Activated CD4-positive, alpha-beta T cell treated with anti-CD3 and anti-CD28 coated beads, Interleukin-2, amount 50 U/mL, for 48 hours (primary cell): Measurements from ENCODE around the gene TDRD7.

Source experiments
- DNase-seq, 2 experiments: peaks; one replicate each; pipeline ENCODE4 v3.0.0-alpha.2; 2020

The TDRD7 gene

DNA sequence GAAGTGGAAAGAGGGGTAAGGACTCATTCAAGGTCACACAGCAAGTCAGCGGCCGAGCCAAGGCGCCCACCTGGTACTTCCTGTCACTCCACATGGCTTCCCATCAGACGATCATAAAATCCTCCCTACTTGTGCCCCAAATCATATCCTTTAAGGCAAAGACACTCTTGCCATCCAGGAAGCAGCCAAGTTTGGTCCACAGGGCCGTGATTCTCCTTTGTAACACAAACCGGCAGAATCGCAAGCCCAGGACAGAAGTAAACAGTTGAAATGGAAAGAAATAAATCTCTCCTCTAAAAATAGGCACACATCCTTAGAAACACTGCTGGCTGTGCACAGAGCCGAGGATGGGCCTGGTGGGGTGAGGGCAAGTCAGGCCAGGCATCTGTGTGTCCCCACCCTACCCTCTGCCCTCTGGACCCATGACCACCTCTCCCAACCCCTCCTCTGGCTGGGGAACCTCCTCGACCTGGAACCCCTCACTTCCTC, 120.0 kb downstream of the TDRD7 start:
- DNase-seq: no peak

- DNase-seq: no peak
These were observed 122.3 kb downstream of the TDRD7 start for GRCh38 chr9:97534185-97534584.

DNA sequence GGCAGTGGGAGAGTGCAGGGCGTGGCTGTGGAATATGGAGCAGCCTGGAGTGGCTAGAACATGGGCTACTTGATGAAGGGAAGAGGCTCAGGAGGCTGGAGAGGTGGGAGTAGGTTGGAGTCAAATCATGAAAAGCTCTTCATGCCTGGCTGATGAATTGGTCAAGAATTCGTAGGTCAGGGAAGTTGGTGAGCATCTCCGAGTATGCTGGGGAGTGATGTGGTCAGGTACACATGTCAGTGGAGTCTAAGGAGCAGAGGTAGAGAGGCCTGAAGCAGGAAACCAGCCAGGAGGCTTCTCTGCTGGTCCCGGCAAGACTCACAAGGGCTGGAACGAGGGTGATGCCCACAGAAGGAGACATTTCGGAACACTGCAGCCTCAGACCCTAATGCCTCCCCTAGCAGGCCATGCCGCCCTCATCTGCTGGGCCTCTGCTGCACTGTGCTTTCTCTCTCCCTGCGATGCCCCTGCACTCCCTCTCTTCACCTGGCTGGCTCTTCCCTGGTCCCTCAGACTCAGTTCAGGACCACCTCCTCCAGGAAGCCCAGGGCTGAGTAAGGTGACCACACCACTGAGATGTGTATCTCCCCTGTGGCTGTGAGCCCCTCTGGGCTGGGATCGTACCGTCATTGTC, 123.2 kb downstream of the TDRD7 start:
- DNase-seq: no peak

DNA sequence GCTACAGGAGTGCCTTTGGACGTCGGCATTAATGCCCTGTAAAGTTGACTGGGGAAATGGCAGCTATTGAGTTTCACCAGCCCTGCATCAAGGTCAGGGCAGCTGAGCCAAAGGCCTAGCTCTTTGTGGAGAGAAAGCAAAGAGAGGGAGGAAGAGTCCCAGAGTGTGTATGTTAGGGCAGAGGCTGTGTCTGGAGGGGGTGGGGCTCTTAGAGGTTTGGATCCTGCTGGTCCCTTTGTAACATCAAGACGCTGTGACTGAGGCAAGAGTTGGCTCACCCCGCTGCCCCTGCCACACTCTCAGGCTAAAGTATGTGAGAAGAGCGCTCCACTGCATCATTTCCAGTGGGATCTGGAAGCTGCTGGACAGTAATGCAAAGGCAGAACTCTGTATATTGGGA, 123.9 kb downstream of the TDRD7 start:
- DNase-seq: no peak

GRCh38 chr9:97536480-97536879, 124.6 kb downstream of the TDRD7 start:
- DNase-seq: no peak

DNA sequence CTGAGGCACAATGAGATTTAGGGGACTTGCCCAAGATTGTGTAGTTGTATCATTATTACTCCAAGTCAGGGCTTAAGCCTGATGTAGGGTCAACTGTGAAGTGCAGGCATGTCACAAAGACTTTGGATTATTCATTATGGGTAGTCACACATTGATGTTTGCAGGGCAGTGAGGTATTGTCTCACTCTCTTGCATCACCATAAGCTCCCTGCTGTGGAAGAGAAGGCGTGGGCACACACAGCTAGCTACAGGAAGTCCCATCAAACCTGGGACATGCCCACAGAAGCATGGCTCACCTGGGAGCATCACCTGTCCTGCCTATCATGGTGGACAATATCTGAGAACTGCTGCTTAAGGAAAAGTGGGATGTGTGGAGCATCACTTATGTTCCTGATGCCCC, 131.7 kb downstream of the TDRD7 start:
- no peak for DNase-seq

DNA sequence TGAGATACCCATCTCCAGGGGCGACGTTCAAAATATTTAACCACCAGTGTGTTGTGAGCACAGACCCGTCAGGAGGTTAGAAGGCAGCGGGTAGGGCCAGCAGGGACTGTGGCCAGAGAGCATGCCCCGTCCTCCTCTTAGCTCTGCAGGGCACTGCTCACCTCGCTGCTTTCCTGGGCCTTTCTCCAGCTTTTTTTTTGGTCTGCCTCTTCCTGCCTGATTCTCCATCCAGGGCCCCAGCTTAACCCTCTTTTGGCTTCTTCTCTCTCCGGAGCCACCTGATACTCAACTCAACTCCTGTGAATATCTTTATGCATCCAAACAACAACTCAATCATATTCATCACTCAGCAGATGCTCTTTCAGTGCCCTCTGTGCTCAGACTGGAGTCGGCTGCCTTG, 133.6 kb downstream of the TDRD7 start:
- DNase-seq: no peak
